Measurements from ENCODE around the gene CD99.
A peak's percentile ranks its signal among the peaks of the same experiment; 100 is the strongest.
"Not testable (repeated sequence)": the region's sequence is repeated elsewhere in the genome, so short reads cannot be mapped to it uniquely, and the experiment has no call there.

The CD99 gene

DNA sequence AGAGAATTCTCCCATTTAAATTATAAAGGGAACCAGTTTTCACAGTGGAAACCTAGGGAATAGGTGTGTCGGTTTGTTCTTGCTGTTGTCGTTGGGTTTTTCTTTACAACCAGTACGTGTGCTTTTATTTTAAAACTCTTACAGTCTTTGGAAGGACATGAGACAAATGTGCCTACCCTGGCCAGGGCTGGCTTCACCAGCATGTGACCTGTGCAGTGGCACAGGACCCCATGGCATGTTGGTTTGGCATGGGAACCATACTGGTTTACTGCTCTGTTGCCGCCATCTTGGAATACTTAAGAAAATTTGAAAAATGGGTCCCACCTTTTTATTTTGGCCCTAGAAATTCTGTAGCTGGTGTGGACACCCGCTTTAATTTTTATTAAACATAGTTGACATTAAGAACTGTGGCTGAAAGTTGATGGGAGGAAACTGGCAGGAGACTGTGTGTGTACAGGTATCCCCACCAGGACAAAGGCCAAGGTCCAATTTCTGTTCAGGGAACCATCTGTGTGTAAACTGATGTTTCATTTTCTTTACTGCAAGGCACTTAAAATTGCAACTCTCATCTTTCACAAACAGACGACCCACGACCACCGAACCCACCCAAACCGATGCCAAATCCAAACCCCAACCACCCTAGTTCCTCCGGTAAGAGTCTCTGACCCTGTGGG lies 28.8 kb downstream of the CD99 start:
- DNase-seq (ENCODE audit: low spot score) (no peak), FAIRE-seq (no peak)

DNA sequence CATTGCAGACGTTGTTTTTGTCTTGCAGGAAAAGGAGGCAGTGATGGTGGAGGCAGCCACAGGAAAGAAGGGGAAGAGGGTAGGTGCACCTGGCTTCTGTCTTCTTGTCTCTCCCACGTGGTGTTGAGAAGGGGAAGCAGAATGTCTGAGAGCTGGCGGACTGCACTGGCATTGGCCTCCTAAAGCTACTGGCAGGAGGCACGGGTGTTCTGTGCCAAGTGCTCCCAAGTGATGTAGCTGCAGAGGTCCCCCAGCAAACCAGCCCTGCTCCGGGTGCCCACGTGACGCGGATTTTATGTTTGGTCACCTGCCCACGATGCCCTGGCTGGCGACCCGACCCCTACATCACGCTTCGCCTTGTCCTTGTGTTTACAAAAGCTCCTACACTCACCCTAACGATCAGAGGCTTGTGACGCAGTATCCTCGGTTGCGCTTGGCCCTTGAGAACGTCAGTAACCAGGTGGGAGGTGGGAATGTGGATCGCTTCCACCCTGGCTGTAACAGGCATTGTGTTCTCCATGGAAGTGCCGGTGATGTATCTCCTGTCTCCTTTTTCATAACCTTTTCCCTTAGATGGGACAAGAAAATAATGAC lies 32.3 kb downstream of the CD99 start:
- no peak for FAIRE-seq
- DNase-seq (ENCODE audit: low spot score) = no peak

DNA sequence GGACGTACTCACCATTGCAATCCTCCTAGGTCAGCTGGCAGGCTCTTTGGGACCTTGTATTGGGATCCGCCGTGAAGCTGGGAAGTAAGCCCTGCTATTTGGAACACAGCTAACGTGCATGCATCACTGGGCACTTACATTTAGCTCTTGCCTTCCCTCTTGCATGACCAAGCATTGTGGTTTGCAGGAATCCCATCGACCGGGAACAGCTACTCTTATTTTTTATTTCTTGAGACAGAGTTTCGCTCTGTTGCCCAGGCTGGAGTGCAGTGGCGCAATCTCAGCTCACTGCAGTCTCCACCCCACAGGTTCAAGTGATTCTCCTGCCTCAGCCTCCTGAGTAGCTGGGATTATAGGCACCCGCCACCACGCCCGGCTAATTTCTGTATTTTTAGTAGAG lies 36.2 kb downstream of the CD99 start:
- peak; percentile 94 for FAIRE-seq

DNA sequence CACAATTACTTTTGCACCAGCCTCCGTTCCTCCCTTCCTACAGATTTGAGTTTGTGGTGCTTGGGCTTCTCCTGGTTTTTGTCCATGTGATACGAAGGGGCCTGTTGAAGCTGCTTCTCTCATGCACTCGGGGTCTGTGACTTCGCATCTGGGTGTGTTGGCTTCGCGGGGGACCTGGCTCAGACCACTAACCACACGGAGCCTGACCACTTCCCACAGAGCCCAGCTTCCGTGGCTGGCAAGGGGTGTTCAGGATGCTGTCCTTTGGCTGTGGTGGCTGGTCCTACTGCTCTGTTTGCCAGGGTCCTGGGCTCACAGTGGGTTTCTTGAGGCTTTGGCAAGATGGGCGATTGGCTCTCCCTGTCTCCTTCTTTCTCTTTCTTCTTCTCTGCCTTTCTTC lies 41.0 kb downstream of the CD99 start:
- DNase-seq (ENCODE audit: low spot score) = no peak
- FAIRE-seq = no peak

More for the DNA sequence above, 36.2 kb downstream of the CD99 start:
- peak; percentile 93 for DNase-seq (ENCODE audit: low spot score)

DNA sequence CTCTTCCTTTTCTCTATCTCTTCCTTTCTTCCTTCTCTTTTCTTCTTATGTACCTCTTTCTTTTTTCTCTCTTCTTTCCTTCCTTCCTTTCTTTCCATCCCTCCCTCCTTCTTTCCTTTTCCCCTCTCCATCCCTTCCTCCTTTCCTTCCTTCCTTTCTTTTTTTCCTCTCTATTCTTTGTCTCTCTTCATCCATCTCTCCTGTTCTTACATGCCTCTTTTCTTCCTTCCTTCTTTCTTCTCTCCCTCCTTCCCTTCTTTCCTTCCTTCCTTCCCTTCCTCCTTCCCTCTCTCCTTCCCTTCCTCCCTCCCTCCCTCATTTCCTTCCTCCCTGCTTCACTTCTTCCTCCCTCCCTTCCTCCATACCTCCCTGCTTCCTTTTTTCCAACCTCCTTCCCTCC lies 41.6 kb downstream of the CD99 start:
- DNase-seq (ENCODE audit: low spot score) (no peak), FAIRE-seq (no peak)

DNA sequence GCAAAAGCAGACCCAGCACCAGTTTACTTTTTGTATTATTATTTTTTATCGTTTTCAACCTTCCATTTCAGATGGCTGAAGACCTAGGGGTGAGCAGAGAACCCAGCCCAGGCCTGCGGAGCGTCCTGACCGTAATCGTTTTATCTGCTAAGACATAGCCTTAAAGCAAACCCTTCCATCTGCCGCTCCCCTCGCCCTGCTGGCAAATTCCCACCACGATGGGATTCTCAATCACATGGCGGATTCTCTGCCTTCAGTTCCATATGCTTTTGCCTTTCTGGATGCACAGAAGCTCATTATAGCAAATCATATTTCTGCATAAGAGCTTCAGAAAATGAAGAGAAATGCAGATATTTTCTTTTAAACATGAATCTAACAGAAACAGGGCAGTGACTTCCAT lies 42.2 kb downstream of the CD99 start:
- DNase-seq (ENCODE audit: low spot score) (no peak), FAIRE-seq (no peak)

DNA sequence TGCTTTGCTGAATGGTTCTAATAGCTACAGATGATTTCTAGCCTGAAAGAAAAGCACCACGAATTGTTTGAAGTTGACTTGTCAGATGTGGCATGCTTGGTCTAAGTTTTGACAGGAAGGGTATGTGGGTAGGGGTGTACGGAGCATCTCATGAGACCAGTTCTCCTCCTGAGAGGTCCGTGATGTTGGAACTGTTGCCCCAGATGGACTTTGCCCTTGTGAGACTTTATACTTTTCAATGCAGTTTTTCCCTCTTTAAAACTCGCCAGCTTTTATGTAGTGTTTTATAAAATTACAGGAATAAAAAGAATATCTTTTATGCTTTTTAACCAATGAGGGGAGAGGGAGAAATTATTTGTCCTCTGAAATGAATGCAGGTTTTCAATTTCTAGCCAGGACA lies 44.2 kb downstream of the CD99 start:
- DNase-seq (ENCODE audit: low spot score) (no peak), FAIRE-seq (no peak)

DNA sequence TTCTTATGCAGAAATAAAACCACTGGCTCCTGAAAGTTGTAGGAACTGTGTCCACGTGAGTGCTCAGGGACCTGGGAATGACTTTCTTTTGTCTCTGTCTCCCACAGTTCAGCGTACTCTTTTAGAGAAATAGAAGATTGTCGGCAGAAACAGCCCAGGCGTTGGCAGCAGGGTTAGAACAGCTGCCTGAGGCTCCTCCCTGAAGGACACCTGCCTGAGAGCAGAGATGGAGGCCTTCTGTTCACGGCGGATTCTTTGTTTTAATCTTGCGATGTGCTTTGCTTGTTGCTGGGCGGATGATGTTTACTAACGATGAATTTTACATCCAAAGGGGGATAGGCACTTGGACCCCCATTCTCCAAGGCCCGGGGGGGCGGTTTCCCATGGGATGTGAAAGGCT lies 49.6 kb downstream of the CD99 start:
- no peak for FAIRE-seq
- DNase-seq (ENCODE audit: low spot score) = no peak

DNA sequence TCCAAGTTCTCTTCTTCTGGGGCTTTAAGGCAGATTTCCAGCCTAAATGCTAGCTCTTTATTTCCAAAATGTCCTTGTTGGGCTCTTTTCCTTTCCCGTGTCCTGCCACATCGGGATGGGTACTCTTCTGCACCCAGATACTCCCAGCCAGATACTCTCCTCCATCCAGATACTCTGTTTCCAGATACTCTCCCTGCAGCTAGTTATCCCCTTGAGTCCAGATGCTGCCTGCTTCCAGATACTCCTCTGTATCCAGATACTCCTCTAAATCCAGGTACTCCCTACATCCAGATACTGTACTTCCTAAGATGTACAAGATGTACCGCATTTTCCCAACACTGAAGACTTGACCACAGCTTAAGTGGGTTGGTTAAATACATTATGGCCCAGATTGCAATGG lies 50.3 kb downstream of the CD99 start:
- DNase-seq (ENCODE audit: low spot score) = no peak
- FAIRE-seq = no peak

DNA sequence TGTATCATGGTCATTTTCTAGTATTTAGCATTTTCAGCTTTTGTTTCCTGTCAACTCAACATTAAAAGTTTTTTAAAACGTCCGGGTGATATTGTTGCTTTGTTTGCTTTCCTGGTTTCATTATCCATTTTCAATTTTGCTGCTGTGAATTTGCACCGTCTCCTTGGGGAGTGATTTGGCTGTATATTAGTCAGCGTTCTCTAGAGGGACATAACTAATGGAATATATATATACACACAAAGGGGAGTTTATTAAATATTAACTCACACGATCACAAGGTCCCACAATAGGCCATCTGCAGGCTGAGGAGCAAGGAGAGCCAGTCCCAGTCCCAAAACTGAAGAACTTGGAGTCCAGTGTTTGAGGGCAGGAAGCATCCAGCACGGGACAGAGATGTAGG lies 55.2 kb downstream of the CD99 start:
- not testable (repeated sequence) for FAIRE-seq
- DNase-seq (ENCODE audit: low spot score) = peak; percentile 13

DNA sequence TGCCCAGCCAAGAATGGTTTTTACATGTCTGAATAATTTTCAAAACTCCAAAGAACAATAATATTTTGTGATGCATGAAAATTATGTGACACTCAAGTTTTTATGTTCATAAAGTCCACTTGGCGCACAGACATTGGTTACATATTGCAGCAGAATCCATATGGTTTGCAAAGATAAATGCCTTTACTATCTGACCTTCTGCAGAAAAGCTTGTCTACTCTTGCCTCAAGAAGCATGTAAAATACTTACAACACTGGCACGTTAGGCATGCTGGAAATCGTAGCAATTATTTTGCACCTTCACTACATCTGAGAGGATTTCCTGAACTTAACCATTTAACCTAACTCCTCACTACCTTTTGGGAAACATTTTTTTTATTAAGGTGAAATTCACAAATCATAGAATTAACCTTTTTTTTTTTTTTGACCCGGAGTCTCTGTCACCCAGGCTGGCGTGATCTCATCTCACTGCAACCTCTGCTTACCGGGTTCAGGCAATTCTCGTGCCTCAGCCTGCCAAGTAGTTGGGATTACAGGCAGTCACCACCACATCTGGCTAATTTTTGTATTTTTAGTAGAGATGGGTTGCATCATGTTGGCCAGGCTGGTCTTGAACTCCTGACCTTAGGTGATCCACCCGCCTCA lies 57.2 kb downstream of the CD99 start:
- DNase-seq (ENCODE audit: low spot score) (no peak), FAIRE-seq (no peak)

DNA sequence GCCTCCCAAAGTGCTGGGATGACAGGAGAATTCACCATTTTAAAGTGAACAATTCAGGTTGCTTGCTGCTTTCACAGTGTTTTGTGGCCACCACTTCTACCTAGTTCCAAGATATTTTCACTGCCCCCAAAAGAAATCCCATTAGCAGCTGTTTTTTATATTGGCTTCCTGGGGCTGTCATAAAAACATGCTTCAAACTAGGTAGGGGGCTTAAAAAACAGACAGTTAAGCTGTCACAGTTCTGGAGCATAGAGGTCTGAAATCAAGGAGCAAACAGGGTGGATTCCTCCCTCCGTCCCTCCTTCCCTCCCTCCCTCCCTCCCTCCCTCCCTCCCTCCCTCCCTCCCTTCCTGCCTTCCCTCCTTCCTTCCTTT lies 57.7 kb downstream of the CD99 start:
- no peak for FAIRE-seq
- DNase-seq (ENCODE audit: low spot score) = no peak

DNA sequence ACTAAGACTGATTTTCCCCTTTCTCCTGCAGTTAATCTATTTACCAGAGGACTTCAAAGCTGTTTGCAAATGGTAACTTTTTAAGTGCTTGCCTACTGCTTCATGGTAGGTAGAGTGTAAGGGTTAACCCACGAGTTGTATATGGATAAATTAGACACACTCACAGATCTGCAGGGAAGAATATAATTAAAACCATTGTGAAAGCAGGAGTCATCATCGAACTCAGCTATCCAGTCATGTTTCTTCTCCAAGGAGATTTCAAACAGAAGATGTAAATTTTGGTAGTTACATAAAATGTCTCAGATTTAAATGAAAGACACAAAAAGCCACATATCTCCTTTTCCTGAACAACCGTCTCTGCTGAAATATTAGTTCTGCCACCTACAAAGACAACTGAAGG lies 60.2 kb downstream of the CD99 start:
- FAIRE-seq (no peak), DNase-seq (ENCODE audit: low spot score) (no peak)

DNA sequence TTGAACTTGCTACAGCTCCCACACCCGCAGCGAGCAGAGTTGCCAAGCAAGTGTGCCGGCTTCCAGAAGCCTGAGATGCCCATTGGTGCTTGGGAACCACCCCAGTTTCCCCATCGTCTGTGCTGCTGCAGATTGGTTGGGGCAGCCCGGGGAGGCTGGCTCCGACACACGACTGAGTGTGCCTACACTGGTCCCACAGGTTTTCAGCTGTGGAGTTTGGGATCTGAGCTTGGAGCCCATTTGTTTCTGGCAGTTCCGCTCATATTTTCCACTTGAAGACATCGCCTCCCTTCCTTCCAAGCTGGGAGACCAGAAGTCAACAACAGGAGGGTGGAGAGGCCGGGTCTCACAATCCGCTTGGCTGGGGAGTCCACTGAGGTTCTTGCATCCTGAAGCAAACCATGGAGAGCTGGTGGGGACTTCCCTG lies 60.8 kb downstream of the CD99 start, which contains the start of gene XG:
Gene XG, plus strand, starts transcription at position 167 of the 427 bp plus-strand sequence. Its CDS starts 235 bp downstream, at position 402.
- FAIRE-seq; DNase-seq (ENCODE audit: low spot score): not testable (repeated sequence)

DNA sequence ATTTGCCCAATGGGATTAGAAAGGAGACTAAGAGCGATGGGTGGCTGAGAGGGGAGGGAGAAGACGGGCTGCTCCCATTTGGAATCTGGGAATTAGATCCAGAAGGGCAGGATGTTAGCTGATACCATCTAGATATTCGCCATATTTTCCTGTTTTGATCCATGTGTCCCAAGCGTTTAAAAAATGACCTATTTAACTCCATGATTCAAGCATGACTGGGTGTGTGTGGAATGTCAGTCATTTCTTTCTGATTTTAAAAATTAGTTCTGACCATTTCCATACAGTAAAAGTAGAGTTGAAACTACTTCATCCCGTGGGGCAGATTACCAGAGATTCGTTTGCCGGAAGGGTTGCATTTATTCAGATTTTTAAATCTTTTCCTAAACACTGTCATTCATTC lies 61.3 kb downstream of the CD99 start:
- FAIRE-seq; DNase-seq (ENCODE audit: low spot score): not testable (repeated sequence)

DNA sequence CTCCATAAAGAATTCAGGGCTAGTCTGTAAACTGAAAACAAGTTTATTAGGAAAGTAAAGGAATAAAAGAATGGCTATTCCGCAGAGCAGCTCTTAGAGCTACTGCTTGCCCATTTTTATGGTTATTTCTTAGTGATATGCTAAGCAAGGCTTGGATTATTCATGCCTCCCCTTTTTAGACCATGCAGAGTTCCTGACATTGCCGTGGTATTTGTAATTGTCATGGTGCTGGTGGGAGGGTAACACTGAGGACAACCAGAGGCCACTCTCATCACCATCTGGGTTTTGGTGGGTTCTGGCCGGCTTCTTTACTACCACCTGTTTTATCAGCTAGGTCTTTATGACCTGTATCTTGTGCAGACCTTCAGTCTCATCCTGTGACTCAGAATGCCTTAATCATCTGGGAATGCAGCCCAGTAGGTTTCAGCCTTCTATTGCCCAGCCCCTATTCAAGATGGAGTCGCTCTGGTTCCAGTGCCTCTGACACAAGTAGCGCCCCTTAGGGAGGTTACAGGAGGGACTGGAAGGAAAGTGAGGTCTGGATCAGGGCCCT lies 64.1 kb downstream of the CD99 start:
- DNase-seq (ENCODE audit: low spot score); FAIRE-seq: not testable (repeated sequence)

DNA sequence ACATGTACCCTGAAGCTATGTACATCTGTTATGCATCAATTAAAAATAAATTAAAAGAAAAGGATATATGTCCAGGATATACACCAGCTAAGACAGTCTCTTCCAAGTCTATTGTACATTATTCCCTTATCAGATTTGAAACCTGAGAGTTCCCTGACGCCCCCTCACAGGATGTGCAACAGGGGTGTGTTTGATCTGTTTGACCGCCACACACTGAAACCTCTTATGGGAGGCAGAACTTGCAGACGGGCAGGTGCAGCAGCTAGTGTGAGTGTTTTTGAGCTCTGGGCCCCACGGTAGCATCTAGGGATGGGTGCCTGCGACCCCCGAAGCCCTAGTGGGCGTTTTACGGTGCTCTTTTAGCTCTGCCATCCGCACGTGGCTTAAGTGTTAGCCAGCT lies 65.5 kb downstream of the CD99 start:
- FAIRE-seq (no peak), DNase-seq (ENCODE audit: low spot score) (no peak)

DNA sequence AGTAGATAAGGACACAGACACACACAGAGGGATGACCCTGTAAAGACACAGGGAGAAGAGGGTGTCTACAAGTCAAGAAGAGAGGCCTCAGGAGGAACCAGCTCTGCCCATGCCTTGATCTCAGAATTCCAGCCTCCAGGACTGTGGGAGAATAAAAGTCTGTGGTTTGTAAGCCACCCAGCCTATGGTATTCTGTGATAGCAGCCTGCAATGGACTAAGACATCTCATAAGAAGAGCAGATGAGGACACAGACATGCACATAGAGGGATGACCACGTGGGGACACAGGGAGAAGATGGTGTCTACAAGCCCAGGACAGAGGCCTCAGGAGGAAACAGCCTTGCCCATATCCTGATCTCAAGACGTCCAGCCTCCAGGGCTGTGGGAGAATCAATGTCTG lies 70.2 kb downstream of the CD99 start:
- FAIRE-seq (no peak), DNase-seq (ENCODE audit: low spot score) (no peak)

DNA sequence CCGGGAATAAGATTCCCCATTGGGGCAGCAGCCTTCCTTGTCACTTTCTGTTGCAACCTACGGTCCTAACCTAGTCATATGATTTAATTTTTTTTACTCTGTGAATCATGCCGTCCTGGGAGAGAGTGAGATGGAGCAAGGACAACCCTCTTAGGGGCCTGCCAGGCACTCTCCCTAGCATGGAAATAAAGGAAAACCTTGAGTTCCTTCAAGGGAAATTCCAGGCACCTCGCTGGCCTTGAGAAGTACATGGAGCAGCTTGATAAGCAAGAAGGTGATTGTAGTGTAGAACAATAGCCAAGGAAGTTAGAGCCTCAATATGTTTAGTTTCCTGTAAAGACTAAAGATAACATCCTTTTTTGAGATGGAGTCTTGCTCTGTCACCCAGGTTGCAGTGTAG lies 71.6 kb downstream of the CD99 start:
- not testable (repeated sequence) for DNase-seq (ENCODE audit: low spot score); FAIRE-seq

DNA sequence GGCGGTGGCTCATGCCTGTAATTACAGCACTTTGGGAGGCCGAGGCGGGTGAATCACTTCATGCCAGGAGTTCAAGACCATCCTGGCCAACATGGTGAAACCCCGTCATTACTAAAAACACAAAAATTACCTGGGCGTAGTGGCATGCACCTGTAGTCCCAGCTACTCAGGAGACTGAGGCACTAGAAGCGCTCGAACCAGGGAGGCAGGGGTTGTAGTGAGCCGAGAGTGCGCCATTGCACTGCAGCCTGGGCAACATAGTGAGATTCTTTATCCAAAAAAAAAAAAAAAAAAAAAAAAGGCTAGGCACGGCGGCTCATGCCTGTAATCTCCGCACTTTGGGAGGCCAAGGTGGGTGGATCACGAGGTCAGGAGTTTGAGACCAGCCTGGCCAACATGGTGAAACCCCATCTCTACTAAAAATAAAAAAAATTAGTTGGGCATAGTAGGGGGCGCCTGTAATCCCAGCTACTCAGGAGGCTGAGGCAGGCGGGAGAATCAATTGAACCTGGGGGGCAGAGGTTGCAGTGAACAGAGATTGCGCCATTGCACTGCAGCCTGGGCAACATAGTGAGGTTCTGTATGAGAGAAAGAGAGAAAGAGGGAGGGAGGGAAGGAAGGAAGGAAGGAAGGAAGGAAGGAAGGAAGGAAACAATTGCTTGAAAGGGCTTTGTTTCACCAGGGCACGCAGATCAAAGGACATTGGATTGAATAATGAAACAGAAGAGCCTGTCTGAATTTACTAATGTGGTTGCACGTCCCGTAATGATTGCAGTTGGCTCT lies 73.9 kb downstream of the CD99 start:
- not testable (repeated sequence) for DNase-seq (ENCODE audit: low spot score); FAIRE-seq

DNA sequence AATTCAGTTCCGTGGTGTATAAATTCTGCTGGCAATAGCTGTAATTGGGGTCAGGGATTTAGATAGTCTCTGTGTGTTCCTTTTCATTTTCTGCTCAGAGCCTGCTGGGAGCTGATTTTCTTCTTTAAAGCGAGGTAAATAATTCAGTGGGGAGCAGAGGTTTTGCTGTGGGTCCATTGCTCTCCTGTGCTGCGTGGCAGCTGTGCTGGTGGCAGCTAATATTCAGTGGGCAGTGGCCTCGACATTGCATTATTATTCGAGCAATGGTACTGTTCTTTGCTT lies 74.4 kb downstream of the CD99 start:
- DNase-seq (ENCODE audit: low spot score) (no peak), FAIRE-seq (no peak)

DNA sequence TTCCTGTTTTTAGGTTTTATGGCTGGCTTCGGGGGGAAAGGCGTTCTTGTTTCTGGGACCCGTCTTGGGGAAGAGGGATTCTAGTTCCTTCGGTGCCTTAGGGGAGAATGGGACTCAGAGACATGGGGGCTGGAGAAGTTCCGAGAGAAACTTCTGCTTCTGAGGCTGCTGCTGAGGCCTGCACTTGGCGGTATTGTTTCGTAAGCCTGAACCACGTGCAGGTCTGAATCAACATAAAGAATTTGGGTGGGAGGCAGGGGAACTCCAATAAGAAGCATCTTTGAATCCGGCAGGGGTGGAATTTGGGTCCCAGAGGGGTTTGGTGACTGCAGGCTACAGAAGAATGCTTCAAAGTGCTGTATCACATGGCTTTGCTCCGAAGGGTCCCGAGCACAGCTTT lies 75.8 kb downstream of the CD99 start:
- FAIRE-seq = no peak
- no peak for DNase-seq (ENCODE audit: low spot score)
